Skeletal muscle satellite cell (primary cell): ENCODE results near the gene CAND2.

ENCODE experiments used
- H3K27me3 ChIP-seq: 2 replicates; pipeline ENCODE4 v1.7.0; 2013; ENCODE audit warnings: low read length; ENCODE audit not compliant: control insufficient read depth, insufficient read depth
- H3K36me3 ChIP-seq: 2 replicates; pipeline ENCODE4 v1.7.0; 2013; ENCODE audit warnings: mild to moderate bottlenecking, control low read depth, low read length; ENCODE audit not compliant: insufficient read depth
- H3K4me1 ChIP-seq: 2 replicates; pipeline ENCODE4 v1.7.0; 2013; ENCODE audit warnings: low read length; ENCODE audit not compliant: control insufficient read depth, insufficient read depth
- H3K4me2 ChIP-seq: 2 replicates; pipeline ENCODE4 v1.7.0; 2013; ENCODE audit warnings: mild to moderate bottlenecking, low read length
- H3K4me3 ChIP-seq: 2 replicates; pipeline ENCODE4 v1.7.0; 2013; ENCODE audit warnings: low read length
- H3K9ac ChIP-seq: 2 replicates; pipeline ENCODE4 v1.7.0; 2013; ENCODE audit warnings: mild to moderate bottlenecking, low read depth, low read length, moderate library complexity
- H3K9me3 ChIP-seq: replicated peaks from 2 replicates; pipeline ENCODE4 v1.7.0; 2013; ENCODE audit warnings: mild to moderate bottlenecking, control low read depth, low read length

The CAND2 gene

GRCh38 chr3:12822725-12823373 is 26.4 kb downstream of the CAND2 start:
- Histone ChIP-seq H3K9ac (no peak overlapping the region), H3K4me3 (no peak overlapping the region), H3K27me3 (peaks cover 8% of the 10 kb centered on the region), H3K4me1 (no peaks in the 10 kb centered on the region), H3K9me3 (no peaks in the 10 kb centered on the region), H3K4me2 (no peak overlapping the region), H3K36me3 (no peaks in the 10 kb centered on the region)

- no peaks in the 10 kb centered on the region for H3K9me3 ChIP-seq
- H3K27me3 ChIP-seq = no peaks in the 10 kb centered on the region
- no peak overlapping the region for H3K9ac ChIP-seq
- H3K36me3 ChIP-seq = no peaks in the 10 kb centered on the region
- H3K4me1 ChIP-seq = no peaks in the 10 kb centered on the region
- no peak overlapping the region for H3K4me3 ChIP-seq
- H3K4me2 ChIP-seq = no peak overlapping the region
Measured at GRCh38 chr3:12824299-12824698, 27.8 kb downstream of the CAND2 start.

- Histone ChIP-seq H3K9me3 (no peaks in the 10 kb centered on the region), H3K4me3 (no peak overlapping the region), H3K4me1 (peaks cover 3% of the 10 kb centered on the region), H3K4me2 (no peak overlapping the region), H3K27me3 (no peaks in the 10 kb centered on the region), H3K36me3 (no peaks in the 10 kb centered on the region), H3K9ac (no peak overlapping the region)
Measured at GRCh38 chr3:12825156-12825555, 28.7 kb downstream of the CAND2 start.

- Histone ChIP-seq H3K4me1 (peaks cover 3% of the 10 kb centered on the region), H3K4me2 (no peak overlapping the region), H3K9me3 (no peaks in the 10 kb centered on the region), H3K4me3 (no peak overlapping the region), H3K27me3 (no peaks in the 10 kb centered on the region), H3K36me3 (peaks cover 28% of the 10 kb centered on the region), H3K9ac (no peak overlapping the region)
Measured at GRCh38 chr3:12828751-12829150, 32.3 kb downstream of the CAND2 start.

- no peak overlapping the region for H3K9ac ChIP-seq
- H3K36me3 ChIP-seq = peaks cover 34% of the 10 kb centered on the region
- peaks cover 3% of the 10 kb centered on the region for H3K4me1 ChIP-seq
- no peak overlapping the region for H3K4me2 ChIP-seq
- H3K27me3 ChIP-seq = no peaks in the 10 kb centered on the region
- H3K4me3 ChIP-seq = no peak overlapping the region
- no peaks in the 10 kb centered on the region for H3K9me3 ChIP-seq
Measured at GRCh38 chr3:12829404-12829803, 32.9 kb downstream of the CAND2 start.

GRCh38 chr3:12829886-12830784 is 33.7 kb downstream of the CAND2 start:
- Histone ChIP-seq H3K4me2 (no peak overlapping the region), H3K4me3 (no peak overlapping the region), H3K36me3 (peaks cover 41% of the 10 kb centered on the region), H3K4me1 (peaks cover 3% of the 10 kb centered on the region), H3K9ac (no peak overlapping the region), H3K9me3 (no peaks in the 10 kb centered on the region), H3K27me3 (no peaks in the 10 kb centered on the region)

- Histone ChIP-seq H3K36me3 (peaks cover 48% of the 10 kb centered on the region), H3K9me3 (no peaks in the 10 kb centered on the region), H3K4me2 (no peak overlapping the region), H3K27me3 (no peaks in the 10 kb centered on the region), H3K4me3 (no peak overlapping the region), H3K4me1 (peaks cover 3% of the 10 kb centered on the region), H3K9ac (no peak overlapping the region)
Measured at GRCh38 chr3:12830785-12831156, 34.3 kb downstream of the CAND2 start.

GRCh38 chr3:12831301-12831866 is 34.9 kb downstream of the CAND2 start:
- Histone ChIP-seq H3K27me3 (no peaks in the 10 kb centered on the region), H3K4me3 (no peak overlapping the region), H3K9me3 (no peaks in the 10 kb centered on the region), H3K4me2 (no peak overlapping the region), H3K4me1 (peaks cover 3% of the 10 kb centered on the region), H3K36me3 (peaks cover 54% of the 10 kb centered on the region), H3K9ac (no peak overlapping the region)

- peaks cover 66% of the 10 kb centered on the region for H3K36me3 ChIP-seq
- no peaks in the 10 kb centered on the region for H3K9me3 ChIP-seq
- H3K4me1 ChIP-seq = peaks cover 11% of the 10 kb centered on the region
- H3K4me2 ChIP-seq = no peak overlapping the region
- no peaks in the 10 kb centered on the region for H3K27me3 ChIP-seq
- H3K9ac ChIP-seq = no peak overlapping the region
- H3K4me3 ChIP-seq = no peak overlapping the region
Measured at GRCh38 chr3:12832350-12833221, 36.1 kb downstream of the CAND2 start.

GRCh38 chr3:12833222-12834161 is 37.0 kb downstream of the CAND2 start:
- Histone ChIP-seq H3K9me3 (no peaks in the 10 kb centered on the region), H3K4me2 (no peak overlapping the region), H3K27me3 (no peaks in the 10 kb centered on the region), H3K9ac (no peak overlapping the region), H3K36me3 (peaks cover 75% of the 10 kb centered on the region), H3K4me1 (peaks cover 20% of the 10 kb centered on the region), H3K4me3 (no peak overlapping the region)
